Measurements from ENCODE around the gene OGFR. TPM values are rescaled to one million over a fixed set of nuclear protein-coding genes. Genes with fewer than 3 reads are reported as not detected.

OGFR gene
- total and polyA plus RNA-seq, 2 donors (not counting 3 experiments of a cell fraction or from before 2014, with no cell fraction given), result 30.8 to 44.0 TPM

GRCh38 chr20:62830821-62831220, 26.2 kb downstream of the OGFR start:
- Histone ChIP-seq H3K9ac (replicated peaks; ENCODE audit: extremely low read depth, insufficient read depth, low read length) (no peak overlapping the region), H4K20me1 (replicated peaks; ENCODE audit: control insufficient read depth, extremely low read depth, insufficient read depth, low read length) (no peaks in the 10 kb centered on the region), H3K27ac (ENCODE audit: insufficient read depth, low read depth, low read length) (no peak overlapping the region), H3K36me3 (ENCODE audit: control insufficient read depth in 2 of 2, extremely low read depth in 1 of 2, insufficient read depth in 2 of 2, low read length in 2 of 2) (no peaks in the 10 kb centered on the region), H3K9me1 (replicated peaks; ENCODE audit: control insufficient read depth, extremely low read depth, insufficient read depth, low read length) (no peaks in the 10 kb centered on the region), H3K4me3 (replicated peaks in 1 of 3; ENCODE audit: insufficient read depth in 1 of 3, low read depth in 1 of 3, low read length in 3 of 3) (no peak overlapping the region), H3K4me2 (ENCODE audit: insufficient read depth, low read length) (no peak overlapping the region), H3K9me3 (replicated peaks; ENCODE audit: control insufficient read depth, insufficient read depth, low read length) (no peaks in the 10 kb centered on the region), H3K4me1 (ENCODE audit: control insufficient read depth, extremely low read depth, insufficient read depth, low read length) (no peaks in the 10 kb centered on the region), H3K79me2 (ENCODE audit: control insufficient read depth, insufficient read depth, low read length) (no peaks in the 10 kb centered on the region), H2AFZ (ENCODE audit: low read depth, low read length) (no peak overlapping the region), H3K27me3 (ENCODE audit: control insufficient read depth in 2 of 2, insufficient read depth in 2 of 2, low read length in 2 of 2) (no peaks in the 10 kb centered on the region)
- TF ChIP-seq POLR2AphosphoS5 (IDR thresholded peaks at IDR 0.05; ENCODE audit: insufficient read depth, low read depth, low read length) (no peak), EZH2 (IDR thresholded peaks at IDR 0.05; ENCODE audit: borderline replicate concordance, low read depth, low read length, severe bottlenecking) (no peak), POLR2A (IDR thresholded peaks at IDR 0.05; ENCODE audit: low read depth, low read length) (no peak), MYC (IDR thresholded peaks at IDR 0.05; ENCODE audit: low read depth, low read length) (no peak), MAX (IDR thresholded peaks at IDR 0.05; ENCODE audit: insufficient read depth, insufficient read length) (no peak), FOS (IDR thresholded peaks at IDR 0.05; ENCODE audit: borderline replicate concordance, insufficient read depth, low read length) (no peak), GATA2 (IDR thresholded peaks at IDR 0.05; ENCODE audit: insufficient read depth, insufficient read length, low read depth, low read length) (no peak)
- DNase-seq (ENCODE audit: low read depth, low spot score), result no peak
- intact Hi-C loops (cut with micrococcal nuclease), result no loop called here
- ChIA-PET CTCF (interaction anchor here (2.7 kb wide), 1 partner anchor 8 kb away, joined by 8 read pairs; no protein-coding TSS in a partner anchor), POLR2A (no interaction called here)
- dilution Hi-C loops (cut with MboI; ENCODE audit: extremely low pct_ligation_motif_present, low sequenced_read_pairs), result no loop called here
- BruUV-seq (replicated peaks), result no TSS peak
- no peak for FAIRE-seq

GRCh38 chr20:62831361-62831788, 26.7 kb downstream of the OGFR start:
- H2AFZ ChIP-seq (ENCODE audit: low read depth, low read length), result no peak overlapping the region
- no peak for TF ChIP-seq JUN (IDR thresholded peaks at IDR 0.05; ENCODE audit: borderline replicate concordance, insufficient read depth, insufficient read length, low read depth)
- no peak for TF ChIP-seq POLR2A (IDR thresholded peaks at IDR 0.05; ENCODE audit: low read depth, low read length)
- no TSS peak for BruUV-seq (replicated peaks)
- no peaks in the 10 kb centered on the region for H3K27me3 ChIP-seq (ENCODE audit: control insufficient read depth in 2 of 2, insufficient read depth in 2 of 2, low read length in 2 of 2)
- no peaks in the 10 kb centered on the region for H3K4me1 ChIP-seq (ENCODE audit: control insufficient read depth, extremely low read depth, insufficient read depth, low read length)
- no peaks in the 10 kb centered on the region for H3K36me3 ChIP-seq (ENCODE audit: control insufficient read depth in 2 of 2, extremely low read depth in 1 of 2, insufficient read depth in 2 of 2, low read length in 2 of 2)
- H3K9me3 ChIP-seq (replicated peaks; ENCODE audit: control insufficient read depth, insufficient read depth, low read length), result no peaks in the 10 kb centered on the region
- CTCF ChIA-PET, result interaction anchor here (2.7 kb wide), 1 partner anchor 9 kb away, joined by 8 read pairs; no protein-coding TSS in a partner anchor
- H3K9me1 ChIP-seq (replicated peaks; ENCODE audit: control insufficient read depth, extremely low read depth, insufficient read depth, low read length), result no peaks in the 10 kb centered on the region
- POLR2A ChIA-PET, result no interaction called here
- intact Hi-C loops (cut with micrococcal nuclease) (no loop called here), dilution Hi-C loops (cut with MboI; ENCODE audit: extremely low pct_ligation_motif_present, low sequenced_read_pairs) (no loop called here)
- H3K79me2 ChIP-seq (ENCODE audit: control insufficient read depth, insufficient read depth, low read length), result no peaks in the 10 kb centered on the region
- H3K4me2 ChIP-seq (ENCODE audit: insufficient read depth, low read length), result no peak overlapping the region
- H4K20me1 ChIP-seq (replicated peaks; ENCODE audit: control insufficient read depth, extremely low read depth, insufficient read depth, low read length), result no peaks in the 10 kb centered on the region
- H3K4me3 ChIP-seq (replicated peaks in 1 of 3; ENCODE audit: insufficient read depth in 1 of 3, low read depth in 1 of 3, low read length in 3 of 3), result no peak overlapping the region
- no peak for FAIRE-seq
- H3K9ac ChIP-seq (replicated peaks; ENCODE audit: extremely low read depth, insufficient read depth, low read length), result no peak overlapping the region
- DNase-seq (ENCODE audit: low read depth, low spot score), result no peak
- H3K27ac ChIP-seq (ENCODE audit: insufficient read depth, low read depth, low read length), result no peak overlapping the region
